Lower leg skin (tissue), 4 donors: ENCODE data around the gene VSTM1. TPM values are rescaled to one million over a fixed set of nuclear protein-coding genes. Genes with fewer than 3 reads are reported as not detected.
A peak's percentile ranks its signal among the peaks of the same experiment; 100 is the strongest.
"Not testable (repeated sequence)": the region's sequence is repeated elsewhere in the genome, so short reads cannot be mapped to it uniquely, and the experiment has no call there.

Source experiments
- DNase-seq, 2 donors: peaks; one replicate each; pipeline ENCODE4 v3.0.0-alpha.2; 2019; ENCODE audit warnings: low spot score in 2 of 2
- H3K4me3 ChIP-seq: fragments of 200-600 bp; sonication (generic); 2 replicates; pipeline ENCODE4 v1.5.1; 2017; ENCODE audit warnings: mild to moderate bottlenecking, low read depth; ENCODE audit not compliant: poor library complexity, severe bottlenecking
- POLR2A ChIP-seq, 2 donors: fragments of 450-650 bp; IDR thresholded peaks; one replicate each; pipeline ENCODE4 v1.6.1; 2016 to 2017; ENCODE audit warnings: antibody characterized with exemption in 2 of 2, mild to moderate bottlenecking in 1 of 2, moderate library complexity in 1 of 2
- WGBS, 2 donors: methylation state at CpG; one replicate each; pipeline ENCODE4 v1.1.5; 2018; 5-methylcytosine and 5-hydroxymethylcytosine counted together
- intact Hi-C: fragments of 100-400 bp; cut with DNase I; formaldehyde crosslinking; loops from one replicate; pipeline ENCODE4 v1.15.0; 2023; ENCODE audit warnings: low total_unique reads
- total RNA-seq, 4 donors: library from RNA; depleted of rRNA; stranded (reverse); fragments of >200 nt; gene quantifications; one replicate each; pipeline ENCODE4 v1.1.0, GENCODE V29; 2016
- TF ChIP-seq, protein P1 (sequence below), 3 donors: fragments of 450-650 bp; IDR thresholded peaks; one replicate each; pipeline ENCODE4 v1.5.1; 2016; ENCODE audit warnings: antibody characterized with exemption in 3 of 3, mild to moderate bottlenecking in 3 of 3, moderate library complexity in 2 of 3

The VSTM1 gene
- total RNA-seq, 4 donors from 2014 or later = not detected

DNA sequence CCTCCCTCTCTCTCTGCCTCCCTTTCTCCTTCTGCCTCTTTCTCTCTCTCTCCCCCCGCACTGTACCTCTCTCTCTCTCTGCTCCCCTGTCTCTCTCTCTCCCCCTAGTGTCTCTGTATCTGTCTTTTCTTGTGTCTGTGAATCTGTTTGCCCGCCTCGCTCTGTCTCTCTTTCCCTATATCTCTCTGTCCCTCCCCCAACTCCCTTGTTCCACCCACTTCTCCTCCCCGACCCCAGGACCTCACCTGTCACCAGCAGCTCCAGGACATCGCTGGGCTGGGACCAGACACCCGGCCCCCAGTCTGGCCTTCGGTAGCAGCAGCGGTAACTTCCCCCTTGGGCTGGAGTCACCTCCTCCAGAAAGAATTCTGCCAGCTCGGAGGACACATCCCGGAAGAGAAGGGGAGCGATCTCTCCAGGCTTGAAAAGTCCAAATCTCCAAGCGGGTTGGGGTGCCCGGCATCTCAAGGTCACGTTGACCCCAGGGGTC, 33.0 kb upstream of the VSTM1 start:
- DNase-seq = peak in 1 of 2 donors; percentile 24
- TF ChIP-seq POLR2A (IDR thresholded peaks at IDR 0.05) = no peak
- TF ChIP-seq, protein P1, sequence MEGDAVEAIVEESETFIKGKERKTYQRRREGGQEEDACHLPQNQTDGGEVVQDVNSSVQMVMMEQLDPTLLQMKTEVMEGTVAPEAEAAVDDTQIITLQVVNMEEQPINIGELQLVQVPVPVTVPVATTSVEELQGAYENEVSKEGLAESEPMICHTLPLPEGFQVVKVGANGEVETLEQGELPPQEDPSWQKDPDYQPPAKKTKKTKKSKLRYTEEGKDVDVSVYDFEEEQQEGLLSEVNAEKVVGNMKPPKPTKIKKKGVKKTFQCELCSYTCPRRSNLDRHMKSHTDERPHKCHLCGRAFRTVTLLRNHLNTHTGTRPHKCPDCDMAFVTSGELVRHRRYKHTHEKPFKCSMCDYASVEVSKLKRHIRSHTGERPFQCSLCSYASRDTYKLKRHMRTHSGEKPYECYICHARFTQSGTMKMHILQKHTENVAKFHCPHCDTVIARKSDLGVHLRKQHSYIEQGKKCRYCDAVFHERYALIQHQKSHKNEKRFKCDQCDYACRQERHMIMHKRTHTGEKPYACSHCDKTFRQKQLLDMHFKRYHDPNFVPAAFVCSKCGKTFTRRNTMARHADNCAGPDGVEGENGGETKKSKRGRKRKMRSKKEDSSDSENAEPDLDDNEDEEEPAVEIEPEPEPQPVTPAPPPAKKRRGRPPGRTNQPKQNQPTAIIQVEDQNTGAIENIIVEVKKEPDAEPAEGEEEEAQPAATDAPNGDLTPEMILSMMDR (IDR thresholded peaks at IDR 0.05) = no peak
- 2 to 4% methylated on average over 13 to 14 of the region's 14 CpGs for WGBS, 2 donors
- intact Hi-C loops = no loop called here
- H3K4me3 ChIP-seq = no peak overlapping the region

DNA sequence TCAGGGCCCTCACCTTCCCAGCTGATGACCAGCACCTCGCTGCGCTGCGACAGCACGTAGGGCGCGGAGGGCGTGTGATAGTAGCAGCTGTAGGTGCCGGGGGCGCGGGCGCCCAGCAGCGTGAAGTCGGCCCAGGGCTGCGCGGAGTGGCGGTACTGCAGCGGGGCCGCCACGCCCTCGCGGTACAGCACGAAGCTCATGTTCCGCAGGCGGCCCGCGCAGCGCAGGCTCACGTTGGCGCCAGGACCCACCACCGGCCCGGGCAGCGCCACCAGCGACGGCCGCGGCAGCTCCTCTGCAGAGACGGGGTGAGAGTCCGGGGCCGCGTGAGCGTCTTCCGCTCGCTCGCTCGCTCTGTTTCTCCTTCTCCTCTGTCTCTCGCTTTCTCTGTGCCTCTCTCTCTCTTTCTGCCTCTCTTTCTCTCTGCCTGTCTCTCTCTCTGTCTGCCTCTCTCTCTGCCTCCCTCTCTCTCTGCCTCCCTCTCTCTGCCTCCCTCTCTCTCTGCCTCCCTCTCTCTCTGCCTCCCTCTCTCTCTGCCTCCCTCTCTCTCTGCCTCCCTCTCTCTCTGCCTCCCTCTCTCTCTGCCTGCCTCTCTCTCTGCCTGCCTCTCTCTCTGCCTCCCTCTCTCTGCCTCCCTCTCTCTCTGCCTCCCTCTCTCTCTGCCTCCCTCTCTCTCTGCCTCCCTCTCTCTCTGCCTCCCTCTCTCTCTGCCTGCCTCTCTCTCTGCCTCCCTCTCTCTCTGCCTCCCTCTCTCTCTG, 32.3 kb upstream of the VSTM1 start:
- intact Hi-C loops, H3K4me3 ChIP-seq: not testable (repeated sequence)
- WGBS, 2 donors = 1 to 3% methylated on average over 29 to 43 of the region's 46 CpGs
- DNase-seq = peak in 1 of 2 donors; percentile 89

DNA sequence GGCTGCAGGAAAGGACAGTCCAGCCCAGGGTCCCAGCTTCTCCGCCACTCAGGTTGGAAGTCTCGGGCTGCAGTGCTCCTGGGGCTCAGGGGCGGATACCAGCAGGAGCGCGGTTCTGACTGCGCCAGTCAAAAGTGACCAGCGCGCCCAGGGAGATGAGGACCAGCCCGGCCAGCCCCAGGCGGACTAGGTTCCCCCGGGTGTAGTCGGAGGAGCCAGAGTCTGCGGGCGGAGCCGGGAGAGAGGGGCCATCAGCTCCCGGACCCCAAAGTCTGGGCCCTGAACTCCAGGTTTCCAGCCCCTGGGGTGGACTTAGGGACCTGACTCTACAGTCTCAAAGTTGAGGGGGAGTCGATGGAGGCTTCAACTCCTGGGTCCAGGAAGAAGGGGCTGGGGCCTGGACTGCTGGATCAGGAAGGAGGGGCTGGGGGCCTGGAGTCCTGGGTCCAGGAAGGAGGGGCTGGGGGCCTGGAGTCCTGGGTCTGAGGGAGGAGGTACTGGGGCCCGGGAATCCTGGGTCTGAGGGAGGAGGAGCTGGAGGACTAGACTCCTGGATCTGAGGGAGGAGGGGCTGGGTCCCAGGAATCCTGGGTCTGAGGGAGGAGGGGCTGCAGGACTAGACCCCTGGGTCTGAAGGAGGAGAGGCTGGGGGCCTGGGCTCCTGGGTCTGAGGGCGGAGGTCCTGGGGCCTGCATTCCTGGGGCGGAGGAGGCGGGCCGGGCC, 31.6 kb upstream of the VSTM1 start:
- H3K4me3 ChIP-seq = no peak overlapping the region
- DNase-seq = no peak
- WGBS, 2 donors = 75 to 77% methylated on average over 9 to 21 of the region's 22 CpGs
- intact Hi-C loops = no loop called here
- TF ChIP-seq POLR2A (IDR thresholded peaks at IDR 0.05) = no peak
- TF ChIP-seq, protein P1 (IDR thresholded peaks at IDR 0.05) = no peak

DNA sequence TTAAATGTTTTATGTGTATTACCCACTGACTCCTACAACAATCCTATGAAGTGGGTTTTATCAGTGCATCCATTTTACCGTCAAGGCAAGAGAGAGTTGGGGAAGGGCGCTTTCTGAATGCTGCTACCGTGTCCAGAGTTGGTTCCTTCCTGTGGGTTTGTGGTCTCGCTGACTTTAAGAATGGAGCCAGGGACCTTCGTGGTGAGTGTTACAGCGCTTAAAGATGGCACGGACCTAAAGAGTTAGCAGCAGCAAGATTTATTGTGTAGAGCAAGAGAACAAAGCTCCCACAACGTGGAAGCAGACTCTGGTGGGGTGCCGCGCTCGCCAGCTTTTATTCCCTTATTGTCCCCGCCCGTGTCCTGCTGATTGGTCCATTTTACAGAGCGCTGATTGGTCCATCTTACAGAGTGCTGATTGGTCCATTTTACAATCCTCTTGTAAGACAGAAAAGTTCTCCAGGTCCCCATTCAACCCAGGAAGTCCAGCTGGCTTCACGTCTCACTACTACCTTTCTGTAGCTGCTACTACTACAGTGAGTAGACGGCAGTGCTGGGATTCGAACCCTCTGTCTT, 30.8 kb upstream of the VSTM1 start:
- H3K4me3 ChIP-seq = no peak overlapping the region
- 82 to 86% methylated on average over 17 of the region's 17 CpGs for WGBS, 2 donors
- TF ChIP-seq, protein P1 (IDR thresholded peaks at IDR 0.05) = no peak
- no peak for TF ChIP-seq POLR2A (IDR thresholded peaks at IDR 0.05)
- intact Hi-C loops = no loop called here
- no peak for DNase-seq

DNA sequence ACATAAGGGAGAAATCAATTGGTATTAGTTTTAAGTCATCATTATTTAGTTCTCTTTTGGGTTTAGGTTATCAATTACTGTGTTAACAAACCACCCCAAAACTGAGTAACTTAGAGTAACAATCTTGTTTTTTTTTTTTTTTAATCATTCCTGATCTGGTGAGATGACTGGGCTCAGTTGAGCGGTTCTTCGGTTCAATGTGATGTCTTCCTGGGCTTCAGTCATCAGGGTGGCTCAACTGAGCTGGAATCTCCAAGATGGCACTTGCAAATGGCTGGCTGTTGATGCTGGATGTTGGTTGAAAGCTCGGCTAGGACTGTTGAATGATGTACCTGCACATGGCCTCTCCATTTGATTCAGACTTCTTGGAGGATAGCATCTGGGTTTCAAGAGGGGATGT, 20.7 kb upstream of the VSTM1 start:
- intact Hi-C loops = no loop called here
- WGBS, 2 donors = 86 to 96% methylated on average over 2 to 3 of the region's 3 CpGs
- TF ChIP-seq, protein P1 (IDR thresholded peaks at IDR 0.05) = no peak
- TF ChIP-seq POLR2A (IDR thresholded peaks at IDR 0.05) = no peak
- no peak overlapping the region for H3K4me3 ChIP-seq
- DNase-seq = no peak

DNA sequence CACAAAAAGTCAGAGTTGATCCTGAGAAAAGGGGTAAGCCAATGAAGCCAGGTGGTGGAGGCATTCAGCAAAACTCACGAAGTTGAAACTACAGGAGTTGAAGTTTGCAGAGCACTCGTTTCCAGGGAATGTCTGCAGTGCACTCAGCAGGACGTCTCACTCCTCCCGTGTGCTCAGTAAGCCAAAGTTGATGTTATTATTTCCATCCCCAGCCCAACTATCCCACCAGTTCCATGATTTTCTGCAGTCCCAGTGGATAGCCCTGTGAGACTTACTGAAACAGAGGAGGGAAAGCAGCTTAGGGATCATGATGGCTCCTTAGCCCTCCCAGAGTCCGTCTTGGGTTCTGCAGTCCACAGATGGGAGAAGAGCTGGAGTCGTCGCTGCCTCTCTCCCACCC, 17.3 kb upstream of the VSTM1 start, which contains the start of gene TARM1:
TSS of gene TARM1 (minus strand) at position 334 of the 400 bp plus-strand sequence. CDS start at position 309, 25 bp downstream.
- 74 to 83% methylated on average over 7 of the region's 7 CpGs for WGBS, 2 donors
- no peak for TF ChIP-seq POLR2A (IDR thresholded peaks at IDR 0.05)
- TF ChIP-seq, protein P1 (IDR thresholded peaks at IDR 0.05) = no peak
- no peak for DNase-seq
- no peak within 1 kb of the TSS for H3K4me3 ChIP-seq
- intact Hi-C loops = no loop called here
